VCaP (cell line): ENCODE measurements around the gene SIGLEC14.
"Not testable (repeated sequence)": the region's sequence is repeated elsewhere in the genome, so short reads cannot be mapped to it uniquely, and the experiment has no call there.

ENCODE experiments used
- H3K27ac ChIP-seq: fragments of 450-650 bp; 2 replicates; pipeline ENCODE4 v1.5.1; 2017
- CTCF ChIP-seq: fragments of 450-650 bp; conservative IDR thresholded peaks from 2 replicates; pipeline ENCODE4 v1.5.1; 2017; ENCODE audit warnings: mild to moderate bottlenecking, moderate library complexity

SIGLEC14 gene

GRCh38 chr19:51646730-51647129, at the start of gene SIGLEC14:
Gene SIGLEC14 (minus strand): TSS chr19:51646825. CDS start chr19:51646759, 66 bp downstream.
- not testable (repeated sequence) for H3K27ac ChIP-seq

- TF ChIP-seq CTCF, result no peak
- peak overlapping the region; percentile 9 for H3K27ac ChIP-seq
Observed at GRCh38 chr19:51695702-51696315, 49.2 kb upstream of the SIGLEC14 start.

- H3K27ac ChIP-seq, result peak overlapping the region; percentile 9; the same call in 1 of the 2 replicates
- no peak for TF ChIP-seq CTCF
Observed at GRCh38 chr19:51695088-51695487, 48.5 kb upstream of the SIGLEC14 start.

GRCh38 chr19:51694318-51695085, 47.9 kb upstream of the SIGLEC14 start:
- H3K27ac ChIP-seq, result no peak overlapping the region
- no peak for TF ChIP-seq CTCF

- no peak for TF ChIP-seq CTCF
- 0 out of 2 replicates have a peak overlapping the region, but pooled peaks have one; percentile 13 for H3K27ac ChIP-seq
Observed at GRCh38 chr19:51693819-51694218, 47.2 kb upstream of the SIGLEC14 start.

GRCh38 chr19:51693260-51693659, 46.6 kb upstream of the SIGLEC14 start, which contains the start of gene SPACA6:
Gene SPACA6 (plus strand): TSS chr19:51693330. CDS start chr19:51693527, 197 bp downstream.
- peak within 1 kb of the TSS; percentile 96; the same call in 1 of the 2 replicates for H3K27ac ChIP-seq
- no peak for TF ChIP-seq CTCF

- TF ChIP-seq CTCF, result no peak
- H3K27ac ChIP-seq, result peak overlapping the region; percentile 96; the same call in 1 of the 2 replicates
Observed at GRCh38 chr19:51692468-51692867, 45.8 kb upstream of the SIGLEC14 start.
